Mucosa of rectum (tissue), 2 donors: ENCODE results near the gene PALMD.

Experiments
- H3K27ac ChIP-seq, 2 donors: one replicate each; pipeline ENCODE4 v1.7.0; 2013; ENCODE audit warnings: inconsistent platforms in 2 of 2, low read depth in 2 of 2, low read length in 2 of 2
- H3K27me3 ChIP-seq, 2 donors: one replicate each; pipeline ENCODE4 v1.7.0; 2013; ENCODE audit warnings: low read length in 2 of 2; ENCODE audit not compliant: control insufficient read depth in 2 of 2, insufficient read depth in 2 of 2
- H3K36me3 ChIP-seq, 2 donors: one replicate each; pipeline ENCODE4 v1.7.0; 2013; ENCODE audit warnings: low read length in 2 of 2; ENCODE audit not compliant: control insufficient read depth in 2 of 2, insufficient read depth in 2 of 2
- H3K4me1 ChIP-seq, 2 donors: one replicate each; pipeline ENCODE4 v1.7.0; 2013; ENCODE audit warnings: low read length in 2 of 2, mild to moderate bottlenecking in 1 of 2; ENCODE audit not compliant: control insufficient read depth in 2 of 2, insufficient read depth in 2 of 2
- H3K4me3 ChIP-seq, 2 donors: one replicate each; pipeline ENCODE4 v1.7.0; 2013; ENCODE audit warnings: low read length in 2 of 2
- H3K9ac ChIP-seq, 2 donors: one replicate each; pipeline ENCODE4 v1.7.0; 2013; ENCODE audit warnings: low read length in 2 of 2, low read depth in 1 of 2, mild to moderate bottlenecking in 1 of 2
- H3K9me3 ChIP-seq, 2 donors: one replicate each; pipeline ENCODE4 v1.7.0; 2013; ENCODE audit warnings: low read length in 2 of 2; ENCODE audit not compliant: control insufficient read depth in 2 of 2
- donor health status: healthy.
- donor health status: Normal muscosa, but diverticular disease.

PALMD gene

DNA sequence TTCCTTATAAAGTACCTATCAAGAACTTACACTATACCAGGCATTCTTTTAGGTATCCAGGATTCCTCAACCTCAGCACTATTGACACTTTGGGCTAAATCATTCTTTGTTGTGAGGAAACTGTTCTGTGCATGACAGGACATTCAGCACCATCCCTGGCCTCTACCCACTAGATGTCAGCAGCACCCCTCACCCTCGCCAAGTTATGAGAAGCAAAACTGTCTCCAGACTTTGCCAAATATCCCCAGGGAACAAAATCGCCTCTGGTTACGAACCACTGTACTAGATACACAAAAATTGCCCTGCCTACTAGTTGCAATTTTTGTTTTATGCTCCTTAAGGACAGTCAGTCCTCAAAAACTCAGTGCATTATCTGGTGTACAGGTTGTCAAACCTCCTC is 35.7 kb downstream of the PALMD start:
- H3K9me3 ChIP-seq, result no peaks in the 10 kb centered on the region
- H3K27me3 ChIP-seq, result no peaks in the 10 kb centered on the region
- H3K27ac ChIP-seq, result no peak overlapping the region
- no peak overlapping the region for H3K4me3 ChIP-seq
- H3K4me1 ChIP-seq, result no peaks in the 10 kb centered on the region
- no peak overlapping the region for H3K9ac ChIP-seq
- H3K36me3 ChIP-seq, result no peaks in the 10 kb centered on the region

DNA sequence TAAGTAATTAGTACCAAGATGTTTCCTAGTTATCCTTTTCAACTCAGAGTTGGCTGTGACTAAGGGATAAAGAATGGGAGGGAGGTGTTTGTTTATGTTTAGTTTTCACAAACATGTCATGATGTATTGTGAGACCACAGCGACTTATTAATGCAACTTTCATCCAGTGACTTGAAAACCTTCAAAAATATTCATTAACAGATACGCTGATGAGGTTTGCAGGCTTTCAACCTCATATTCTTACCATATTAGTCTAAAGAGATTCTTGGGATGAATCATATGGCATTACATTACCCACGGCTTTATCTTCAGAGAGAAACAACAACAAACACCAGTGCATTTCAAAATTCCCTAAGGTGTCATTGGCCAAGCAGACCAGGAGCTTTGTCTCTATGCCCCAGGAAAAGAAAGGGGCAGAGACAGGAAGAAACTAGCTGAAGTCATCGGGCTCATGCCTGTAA is 36.4 kb downstream of the PALMD start:
- no peak overlapping the region for H3K27ac ChIP-seq
- H3K27me3 ChIP-seq, result no peaks in the 10 kb centered on the region
- no peak overlapping the region for H3K9ac ChIP-seq
- H3K4me3 ChIP-seq, result no peak overlapping the region
- no peaks in the 10 kb centered on the region for H3K9me3 ChIP-seq
- H3K4me1 ChIP-seq, result no peaks in the 10 kb centered on the region
- H3K36me3 ChIP-seq, result no peaks in the 10 kb centered on the region

- Histone ChIP-seq H3K27ac (no peak overlapping the region), H3K4me3 (no peak overlapping the region), H3K9ac (no peak overlapping the region), H3K9me3 (no peaks in the 10 kb centered on the region), H3K4me1 (no peaks in the 10 kb centered on the region), H3K27me3 (no peaks in the 10 kb centered on the region), H3K36me3 (no peaks in the 10 kb centered on the region)
Observed at GRCh38 chr1:99685516-99686180, 39.7 kb downstream of the PALMD start.

- Histone ChIP-seq H3K27me3 (no peaks in the 10 kb centered on the region), H3K4me3 (no peak overlapping the region), H3K4me1 (no peaks in the 10 kb centered on the region), H3K27ac (no peak overlapping the region), H3K9me3 (no peaks in the 10 kb centered on the region), H3K36me3 (no peaks in the 10 kb centered on the region), H3K9ac (no peak overlapping the region)
Observed at GRCh38 chr1:99691175-99691574, 45.3 kb downstream of the PALMD start.

DNA sequence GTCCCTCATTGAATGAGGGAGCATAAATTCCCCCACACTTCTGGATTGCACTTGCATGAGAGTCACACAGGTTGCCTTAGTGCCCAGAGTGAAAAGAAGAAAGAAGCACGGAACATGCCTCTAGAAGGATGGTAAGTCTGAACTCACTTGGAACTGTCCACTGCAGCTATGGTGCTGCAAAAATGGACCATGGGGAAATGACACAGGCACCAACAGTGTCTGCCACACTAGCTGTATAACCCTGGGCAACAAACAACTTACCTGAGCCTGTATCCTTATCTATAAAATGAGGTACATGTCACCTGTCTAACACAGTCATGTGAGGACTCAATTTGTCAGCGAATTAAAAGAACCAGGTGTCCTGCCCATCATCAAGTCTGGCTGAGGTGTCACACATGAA is 50.7 kb downstream of the PALMD start:
- no peaks in the 10 kb centered on the region for H3K9me3 ChIP-seq
- no peak overlapping the region for H3K4me3 ChIP-seq
- H3K4me1 ChIP-seq, result no peaks in the 10 kb centered on the region
- H3K36me3 ChIP-seq, result no peaks in the 10 kb centered on the region
- H3K27me3 ChIP-seq, result no peaks in the 10 kb centered on the region
- no peak overlapping the region for H3K9ac ChIP-seq
- no peak overlapping the region for H3K27ac ChIP-seq

GRCh38 chr1:99697580-99697979 is 51.7 kb downstream of the PALMD start:
- Histone ChIP-seq H3K27ac (no peak overlapping the region), H3K36me3 (no peaks in the 10 kb centered on the region), H3K4me3 (no peak overlapping the region), H3K27me3 (no peaks in the 10 kb centered on the region), H3K9ac (no peak overlapping the region), H3K4me1 (no peaks in the 10 kb centered on the region), H3K9me3 (no peaks in the 10 kb centered on the region)

DNA sequence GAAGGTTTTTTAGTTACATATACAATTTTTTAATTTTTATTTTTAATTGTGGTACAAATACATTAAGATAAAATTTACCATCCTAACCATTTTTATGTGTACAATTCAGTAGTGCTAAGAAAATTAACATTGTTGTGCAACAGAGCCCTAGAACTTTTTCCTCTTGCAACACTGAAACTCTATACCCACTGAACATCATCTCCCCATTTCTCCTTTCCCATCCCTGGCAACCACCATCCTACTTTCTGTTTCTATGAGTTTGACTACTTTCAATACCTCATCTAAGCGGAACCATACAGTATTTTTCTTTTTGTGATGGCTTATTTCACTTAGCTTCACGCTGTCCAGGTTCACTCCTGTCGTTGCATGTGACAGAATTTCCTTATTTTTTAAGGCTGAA is 54.1 kb downstream of the PALMD start:
- Histone ChIP-seq H3K4me1 (no peaks in the 10 kb centered on the region), H3K27ac (no peak overlapping the region), H3K9me3 (no peaks in the 10 kb centered on the region), H3K27me3 (no peaks in the 10 kb centered on the region), H3K9ac (no peak overlapping the region), H3K36me3 (no peaks in the 10 kb centered on the region), H3K4me3 (no peak overlapping the region)

DNA sequence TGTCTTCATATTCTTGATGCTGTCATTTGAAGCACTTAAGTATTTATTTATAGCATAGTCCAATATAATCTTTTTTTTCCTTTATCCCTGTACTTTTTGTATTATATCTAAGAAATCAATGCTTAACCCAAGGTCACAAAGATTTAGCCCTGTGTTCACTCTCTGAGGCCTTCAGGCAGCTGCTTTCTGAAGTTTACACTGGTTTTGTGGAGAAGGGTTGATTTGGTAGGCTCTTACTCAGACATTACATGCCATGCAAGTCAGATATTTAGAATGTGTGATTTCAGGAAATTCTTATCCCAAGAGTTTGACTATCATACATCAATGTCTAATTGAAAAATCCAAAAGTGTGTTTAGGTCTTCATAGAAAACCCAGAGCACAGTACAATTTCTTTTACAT is 56.3 kb downstream of the PALMD start:
- Histone ChIP-seq H3K27me3 (no peaks in the 10 kb centered on the region), H3K9ac (no peak overlapping the region), H3K9me3 (no peaks in the 10 kb centered on the region), H3K4me3 (no peak overlapping the region), H3K4me1 (no peaks in the 10 kb centered on the region), H3K27ac (no peak overlapping the region), H3K36me3 (no peaks in the 10 kb centered on the region)

GRCh38 chr1:99704356-99704816 is 58.5 kb downstream of the PALMD start:
- Histone ChIP-seq H3K9ac (no peak overlapping the region), H3K36me3 (peaks cover 5 to 7% of the 10 kb centered on the region in 2 donors), H3K4me1 (no peaks in the 10 kb centered on the region), H3K4me3 (peak overlapping the region; percentile 10 to 25), H3K9me3 (no peaks in the 10 kb centered on the region), H3K27ac (no peak overlapping the region), H3K27me3 (no peaks in the 10 kb centered on the region)

- no peaks in the 10 kb centered on the region for H3K9me3 ChIP-seq
- H3K9ac ChIP-seq, result no peak overlapping the region
- H3K27me3 ChIP-seq, result no peaks in the 10 kb centered on the region
- no peak overlapping the region for H3K27ac ChIP-seq
- H3K4me1 ChIP-seq, result no peaks in the 10 kb centered on the region
- no peak overlapping the region for H3K4me3 ChIP-seq
- H3K36me3 ChIP-seq, result peaks cover 9 to 12% of the 10 kb centered on the region in 2 donors
Observed at GRCh38 chr1:99705385-99705784, 59.5 kb downstream of the PALMD start.
